GM08714 (cell line): ENCODE measurements around the gene FOXC1.
A peak's percentile ranks its signal among the peaks of the same experiment; 100 is the strongest.

Source experiments
- H3K4me3 ChIP-seq: fragments of 200-500 bp; sonication (Bioruptor generic); 2 replicates; pipeline ENCODE4 v1.5.1; 2014; ENCODE audit warnings: mild to moderate bottlenecking, low read length, inconsistent platforms
- ZNF274 ChIP-seq: IDR thresholded peaks from 2 replicates; pipeline ENCODE4 v1.6.1; 2012; ENCODE audit warnings: mild to moderate bottlenecking, low read depth, low read length

FOXC1 gene

GRCh38 chr6:1609648-1610496 lies at the start of gene FOXC1:
Gene FOXC1, plus strand, starts transcription at chr6:1609915. Its CDS starts 531 bp downstream, at chr6:1610446.
- H3K4me3 ChIP-seq = peak within 1 kb of the TSS; percentile 59
- TF ChIP-seq ZNF274 = no peak

GRCh38 chr6:1560281-1561058 lies 49.2 kb upstream of the FOXC1 start:
- no peak overlapping the region for H3K4me3 ChIP-seq
- TF ChIP-seq ZNF274 = no peak

- TF ChIP-seq ZNF274 = no peak
- H3K4me3 ChIP-seq = no peak overlapping the region
These were observed 48.4 kb upstream of the FOXC1 start for GRCh38 chr6:1561355-1561754.

GRCh38 chr6:1562171-1562955 lies 47.4 kb upstream of the FOXC1 start:
- no peak for TF ChIP-seq ZNF274
- no peak overlapping the region for H3K4me3 ChIP-seq

- no peak overlapping the region for H3K4me3 ChIP-seq
- no peak for TF ChIP-seq ZNF274
These were observed 40.3 kb upstream of the FOXC1 start for GRCh38 chr6:1569377-1569776.

GRCh38 chr6:1570848-1571247 lies 38.9 kb upstream of the FOXC1 start:
- no peak for TF ChIP-seq ZNF274
- H3K4me3 ChIP-seq = no peak overlapping the region

GRCh38 chr6:1572892-1573291 lies 36.8 kb upstream of the FOXC1 start:
- no peak overlapping the region for H3K4me3 ChIP-seq
- TF ChIP-seq ZNF274 = no peak

- H3K4me3 ChIP-seq = no peak overlapping the region
- no peak for TF ChIP-seq ZNF274
These were observed 35.5 kb upstream of the FOXC1 start for GRCh38 chr6:1574083-1574761.

- H3K4me3 ChIP-seq = no peak overlapping the region
- no peak for TF ChIP-seq ZNF274
These were observed 34.9 kb upstream of the FOXC1 start for GRCh38 chr6:1574890-1575209.

- no peak overlapping the region for H3K4me3 ChIP-seq
- TF ChIP-seq ZNF274 = no peak
These were observed 34.3 kb upstream of the FOXC1 start for GRCh38 chr6:1575210-1576041.

- TF ChIP-seq ZNF274 = no peak
- H3K4me3 ChIP-seq = no peak overlapping the region
These were observed 33.5 kb upstream of the FOXC1 start for GRCh38 chr6:1576166-1576565.

- no peak overlapping the region for H3K4me3 ChIP-seq
- TF ChIP-seq ZNF274 = no peak
These were observed 33.0 kb upstream of the FOXC1 start for GRCh38 chr6:1576711-1577110.

GRCh38 chr6:1577146-1577680 lies 32.5 kb upstream of the FOXC1 start:
- no peak for TF ChIP-seq ZNF274
- no peak overlapping the region for H3K4me3 ChIP-seq
